ENCODE results near the gene NTSR1. TPM values are rescaled to one million over a fixed set of nuclear protein-coding genes. Genes with fewer than 3 reads are reported as not detected.
A peak's percentile ranks its signal among the peaks of the same experiment; 100 is the strongest.

The NTSR1 gene
- total RNA-seq, 6 experiments from 2014 or later: 0.04 to 0.74 (median 0.09) TPM; not detected in 2

DNA sequence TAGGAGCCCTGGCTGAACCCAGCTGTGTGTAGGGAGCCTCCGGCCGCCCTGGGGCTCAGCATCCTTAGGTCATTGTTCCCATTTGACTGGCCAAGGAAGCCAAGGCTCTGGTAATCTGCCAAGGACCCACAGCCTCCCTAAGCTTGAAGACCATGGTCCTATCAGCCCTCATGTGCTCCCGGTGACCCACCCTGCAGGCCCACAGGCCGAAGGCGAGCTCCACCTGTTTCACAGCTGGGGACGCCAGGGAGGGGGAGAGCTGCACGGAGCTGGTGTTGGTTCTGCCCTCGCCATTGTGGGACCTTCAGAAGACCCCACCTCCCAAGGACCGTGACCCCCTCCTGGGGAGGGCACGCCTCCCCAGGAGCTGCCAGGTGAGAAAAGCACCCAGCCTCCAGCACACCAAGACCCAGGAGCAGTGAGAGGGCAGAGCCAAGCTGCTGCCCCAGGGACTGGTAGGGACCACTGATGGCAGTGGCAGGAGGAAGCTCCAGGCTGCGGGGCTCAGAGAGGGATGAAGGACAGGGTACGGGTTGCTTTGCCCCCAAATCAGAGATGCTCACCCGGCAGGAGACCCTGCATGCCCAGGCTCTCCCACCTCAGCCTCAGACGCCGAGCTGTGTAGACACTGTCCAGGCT lies 56.9 kb downstream of the NTSR1 start:
- peak in 1 of 3 donors; percentile 40 for DNase-seq
- Histone ChIP-seq H3K9me3 (no peaks in the 10 kb centered on the region), H3K27me3 (no peaks in the 10 kb centered on the region), H3K27ac (no peak overlapping the region), H3K4me1 (peaks cover 0 to 11% (median 3%) of the 10 kb centered on the region in 4 donors), H3K4me3 (no peak overlapping the region), H3K36me3 (no peaks in the 10 kb centered on the region)
- intact Hi-C loops (cut with DNase I): no loop called here
- ATAC-seq: no peak
- TF ChIP-seq POLR2A (IDR thresholded peaks at IDR 0.05): no peak
- TF ChIP-seq, protein P1, sequence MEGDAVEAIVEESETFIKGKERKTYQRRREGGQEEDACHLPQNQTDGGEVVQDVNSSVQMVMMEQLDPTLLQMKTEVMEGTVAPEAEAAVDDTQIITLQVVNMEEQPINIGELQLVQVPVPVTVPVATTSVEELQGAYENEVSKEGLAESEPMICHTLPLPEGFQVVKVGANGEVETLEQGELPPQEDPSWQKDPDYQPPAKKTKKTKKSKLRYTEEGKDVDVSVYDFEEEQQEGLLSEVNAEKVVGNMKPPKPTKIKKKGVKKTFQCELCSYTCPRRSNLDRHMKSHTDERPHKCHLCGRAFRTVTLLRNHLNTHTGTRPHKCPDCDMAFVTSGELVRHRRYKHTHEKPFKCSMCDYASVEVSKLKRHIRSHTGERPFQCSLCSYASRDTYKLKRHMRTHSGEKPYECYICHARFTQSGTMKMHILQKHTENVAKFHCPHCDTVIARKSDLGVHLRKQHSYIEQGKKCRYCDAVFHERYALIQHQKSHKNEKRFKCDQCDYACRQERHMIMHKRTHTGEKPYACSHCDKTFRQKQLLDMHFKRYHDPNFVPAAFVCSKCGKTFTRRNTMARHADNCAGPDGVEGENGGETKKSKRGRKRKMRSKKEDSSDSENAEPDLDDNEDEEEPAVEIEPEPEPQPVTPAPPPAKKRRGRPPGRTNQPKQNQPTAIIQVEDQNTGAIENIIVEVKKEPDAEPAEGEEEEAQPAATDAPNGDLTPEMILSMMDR (IDR thresholded peaks at IDR 0.05): no peak
- no CpG with 5 or more reads among the region's 15 CpGs for WGBS (ENCODE audit: insufficient coverage, low coverage, low lambda C conversion rate, missing lambda C conversion rate)

DNA sequence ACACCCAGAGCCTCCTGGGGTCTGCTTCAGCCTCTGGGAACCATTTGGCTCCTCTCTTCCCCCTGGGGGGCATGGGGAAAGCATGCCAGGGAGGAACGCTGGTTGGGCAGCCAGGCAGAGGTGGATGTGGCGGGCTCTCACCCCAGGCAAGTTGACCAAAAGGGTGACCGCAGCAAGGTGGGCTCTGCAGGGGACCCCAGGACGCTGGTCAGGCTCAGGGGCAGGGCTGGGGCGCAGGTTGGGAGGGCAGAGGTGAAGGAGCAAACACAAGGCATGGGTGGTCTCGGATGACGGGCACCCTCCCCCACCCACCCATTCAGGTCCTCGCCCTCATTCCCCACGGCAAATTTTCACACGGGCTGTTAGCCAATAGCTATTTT lies 57.4 kb downstream of the NTSR1 start:
- intact Hi-C loops (cut with DNase I): no loop called here
- TF ChIP-seq, protein P1 (IDR thresholded peaks at IDR 0.05): no peak
- no peak for TF ChIP-seq POLR2A (IDR thresholded peaks at IDR 0.05)
- no peaks in the 10 kb centered on the region for H3K27me3 ChIP-seq
- DNase-seq (peak in 1 of 3 donors; percentile 37), ATAC-seq (no peak)
- peaks cover 0 to 11% (median 4%) of the 10 kb centered on the region in 4 donors for H3K4me1 ChIP-seq
- no peak overlapping the region for H3K27ac ChIP-seq
- no peak overlapping the region for H3K4me3 ChIP-seq
- whole genome bisulfite sequencing (ENCODE audit: insufficient coverage, low coverage, low lambda C conversion rate, missing lambda C conversion rate): 63% methylated on average over 5 of the region's 10 CpGs
- no peaks in the 10 kb centered on the region for H3K9me3 ChIP-seq
- H3K36me3 ChIP-seq: no peaks in the 10 kb centered on the region

DNA sequence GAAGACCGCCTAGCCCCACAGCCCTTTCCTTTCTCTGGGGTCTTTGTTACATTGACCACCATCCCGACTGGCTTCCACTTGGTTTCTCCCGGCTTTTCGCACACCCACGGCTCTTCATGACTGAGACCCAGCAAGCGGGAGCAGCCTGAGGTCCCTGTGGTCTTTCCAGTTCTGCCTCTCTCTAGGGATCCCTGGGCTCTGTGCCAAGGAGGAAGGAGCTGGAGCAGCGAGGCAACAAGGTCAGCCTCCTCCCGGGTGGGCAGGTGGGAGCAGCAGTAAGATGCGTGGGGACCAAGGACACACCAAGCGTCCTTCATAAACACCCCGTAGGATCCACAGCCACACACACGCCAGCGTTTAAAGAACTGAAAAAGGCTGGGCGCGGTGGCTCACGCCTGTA lies 58.1 kb downstream of the NTSR1 start:
- TF ChIP-seq POLR2A (IDR thresholded peaks at IDR 0.05): no peak
- TF ChIP-seq, protein P1 (IDR thresholded peaks at IDR 0.05): no peak
- H3K9me3 ChIP-seq: no peaks in the 10 kb centered on the region
- ATAC-seq (no peak), DNase-seq (peak in 2 of 3 donors; percentile 17 to 27)
- H3K27me3 ChIP-seq: no peaks in the 10 kb centered on the region
- peaks cover 0 to 15% (median 8%) of the 10 kb centered on the region in 4 donors for H3K4me1 ChIP-seq
- no peak overlapping the region for H3K4me3 ChIP-seq
- WGBS (ENCODE audit: insufficient coverage, low coverage, low lambda C conversion rate, missing lambda C conversion rate): 77% methylated on average over 16 of the region's 16 CpGs
- H3K36me3 ChIP-seq: no peaks in the 10 kb centered on the region
- no peak overlapping the region for H3K27ac ChIP-seq
- intact Hi-C loops (cut with DNase I): no loop called here

DNA sequence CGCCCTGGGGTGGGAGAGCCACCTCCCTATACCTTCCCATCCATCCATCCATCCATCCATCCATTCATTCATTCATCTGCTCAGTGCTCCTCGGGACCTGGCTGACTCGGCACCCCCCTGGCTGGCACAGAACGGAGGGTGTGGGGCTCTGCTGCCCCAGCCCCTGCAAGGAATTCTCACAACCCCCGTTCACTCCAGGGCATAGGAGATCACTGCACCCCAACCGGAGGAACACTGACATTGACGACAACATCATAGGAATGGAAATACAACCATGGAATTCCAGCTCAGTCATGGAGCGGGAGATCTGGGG lies 59.6 kb downstream of the NTSR1 start:
- H3K9me3 ChIP-seq: no peaks in the 10 kb centered on the region
- no peaks in the 10 kb centered on the region for H3K36me3 ChIP-seq
- no peaks in the 10 kb centered on the region for H3K27me3 ChIP-seq
- DNase-seq (peak in 1 of 3 donors; percentile 27), ATAC-seq (no peak)
- WGBS (ENCODE audit: insufficient coverage, low coverage, low lambda C conversion rate, missing lambda C conversion rate): no CpG with 5 or more reads among the region's 8 CpGs
- no peak overlapping the region for H3K4me3 ChIP-seq
- intact Hi-C loops (cut with DNase I): no loop called here
- H3K4me1 ChIP-seq: peaks cover 0 to 29% (median 14%) of the 10 kb centered on the region in 4 donors
- no peak for TF ChIP-seq POLR2A (IDR thresholded peaks at IDR 0.05)
- TF ChIP-seq, protein P1 (IDR thresholded peaks at IDR 0.05): no peak
- H3K27ac ChIP-seq: no peak overlapping the region

Measured in right lobe of liver (tissue), 6 donors.